Endothelial cell of umbilical vein (primary cell): Measurements from ENCODE around the gene MPDZ. TPM values are rescaled to one million over a fixed set of nuclear protein-coding genes. Genes with fewer than 3 reads are reported as not detected.

Experiments
- BruUV-seq: library from RNA; stranded (reverse); fragments of 400-500 nt; replicated peaks from 2 replicates; lab custom pipeline; 2021; lab: Mats Ljungman, UMichigan
- CTCF ChIA-PET: fragments of 300-600, 350-600 bp; sonication (Branson Sonifier 250); formaldehyde crosslinking; loops from one replicate; lab custom pipeline; 2021; ENCODE audit warnings: antibody characterized with exemption, inconsistent platforms; lab: Charles Lee
- POLR2A ChIA-PET: fragments of 300-600, 350-600 bp; sonication (Branson Sonifier 250); formaldehyde crosslinking; loops from one replicate; lab custom pipeline; 2021; ENCODE audit warnings: antibody characterized with exemption, inconsistent platforms; lab: Charles Lee
- DNase-seq: peaks from one replicate; pipeline ENCODE4 v3.0.0-alpha.2; 2011; ENCODE audit warnings: low read depth, low spot score
- FAIRE-seq: peaks from 2 replicates; lab custom pipeline; 2011; peaks lifted over from hg19 to GRCh38; lab: Jason Lieb, UNC
- H2AFZ ChIP-seq: 2 replicates; pipeline ENCODE4 v1.6.0; 2012; ENCODE audit warnings: low read depth, low read length, control low read depth, inconsistent platforms
- H3K27ac ChIP-seq: 2 replicates; pipeline ENCODE4 v1.5.1; 2011; ENCODE audit warnings: low read depth, mild to moderate bottlenecking, control low read depth, low read length, moderate library complexity; ENCODE audit not compliant: insufficient read depth
- H3K27me3 ChIP-seq, 2 experiments: 2 replicates each; pipeline versions ENCODE4 v1.6.0 to v1.6.1; 2011; ENCODE audit warnings: low read length in 2 of 2, mixed read lengths in 1 of 2; ENCODE audit not compliant: control insufficient read depth in 2 of 2, insufficient read depth in 2 of 2
- H3K36me3 ChIP-seq, 2 experiments: 2 replicates in 1 of 2; 3 replicates in 1 of 2; pipeline ENCODE4 v1.5.1; 2011; ENCODE audit warnings: low read length in 2 of 2, mild to moderate bottlenecking in 1 of 2, moderate library complexity in 1 of 2; ENCODE audit not compliant: control insufficient read depth in 2 of 2, insufficient read depth in 2 of 2; ENCODE audit errors: extremely low read depth in 1 of 2
- H3K4me1 ChIP-seq: 3 replicates; pipeline ENCODE4 v1.5.1; 2011; ENCODE audit warnings: mild to moderate bottlenecking, low read length; ENCODE audit not compliant: control insufficient read depth, insufficient read depth; ENCODE audit errors: extremely low read depth
- H3K4me2 ChIP-seq: 2 replicates; pipeline ENCODE4 v1.6.1; 2011; ENCODE audit warnings: low read length, control low read depth, mixed read lengths; ENCODE audit not compliant: insufficient read depth
- H3K4me3 ChIP-seq, 3 experiments: fragments of 200-600 bp in 1 of 3; sonication (generic), shearing (Covaris generic) in 1 of 3; replicated peaks in 1 of 3; 2 replicates each; pipeline ENCODE4 v1.5.1; 2011 to 2016; ENCODE audit warnings: control low read depth in 3 of 3, low read length in 3 of 3, mild to moderate bottlenecking in 2 of 3, inconsistent platforms in 1 of 3, low read depth in 1 of 3, moderate library complexity in 1 of 3; ENCODE audit not compliant: insufficient read depth in 1 of 3
- H3K79me2 ChIP-seq: 2 replicates; pipeline ENCODE4 v1.6.0; 2012; ENCODE audit warnings: low read length, inconsistent platforms; ENCODE audit not compliant: control insufficient read depth, insufficient read depth
- H3K9ac ChIP-seq: replicated peaks from 2 replicates; pipeline ENCODE3; 2011; ENCODE audit warnings: low read length, control low read depth; ENCODE audit not compliant: insufficient read depth; ENCODE audit errors: extremely low read depth
- H3K9me1 ChIP-seq: replicated peaks from 3 replicates; pipeline ENCODE4 v1.6.0; 2011; ENCODE audit warnings: mild to moderate bottlenecking, low read length; ENCODE audit not compliant: control insufficient read depth, insufficient read depth; ENCODE audit errors: extremely low read depth
- H3K9me3 ChIP-seq: replicated peaks from 2 replicates; pipeline ENCODE4 v1.5.1; 2012; ENCODE audit warnings: low read length, inconsistent platforms; ENCODE audit not compliant: control insufficient read depth, insufficient read depth
- H4K20me1 ChIP-seq: replicated peaks from 2 replicates; pipeline ENCODE3; 2011; ENCODE audit warnings: mild to moderate bottlenecking, low read length; ENCODE audit not compliant: control insufficient read depth, insufficient read depth; ENCODE audit errors: extremely low read depth
- CTCF ChIP-seq, 2 donors: IDR thresholded peaks; 1 replicate in 1 of 2; 2 replicates in 1 of 2; pipeline ENCODE4 v1.5.1; 2011; ENCODE audit warnings: low read length in 2 of 2, mild to moderate bottlenecking in 2 of 2, moderate library complexity in 2 of 2, control low read depth in 1 of 2, inconsistent platforms in 1 of 2, low read depth in 1 of 2; ENCODE audit not compliant: insufficient read depth in 1 of 2; ENCODE audit errors: extremely low read depth in 1 of 2
- EZH2 ChIP-seq: IDR thresholded peaks from 2 replicates; pipeline ENCODE4 v1.6.1; 2012; ENCODE audit warnings: borderline replicate concordance, low read depth, mild to moderate bottlenecking, moderate library complexity, low read length, inconsistent platforms; ENCODE audit not compliant: severe bottlenecking
- FOS ChIP-seq: IDR thresholded peaks from 2 replicates; pipeline ENCODE4 v1.6.1; 2011; ENCODE audit warnings: mild to moderate bottlenecking, low read length, moderate library complexity, borderline replicate concordance; ENCODE audit not compliant: insufficient read depth
- GATA2 ChIP-seq: IDR thresholded peaks from 2 replicates; pipeline ENCODE4 v1.7.0; 2011; ENCODE audit warnings: low read depth, mild to moderate bottlenecking, moderate library complexity, mixed read lengths, low read length; ENCODE audit not compliant: insufficient read length, insufficient read depth
- MAX ChIP-seq: IDR thresholded peaks from 2 replicates; pipeline ENCODE4 v1.6.1; 2011; ENCODE audit not compliant: insufficient read depth, insufficient read length
- POLR2A ChIP-seq: IDR thresholded peaks from 2 replicates; pipeline ENCODE4 v1.6.1; 2012; ENCODE audit warnings: low read depth, mild to moderate bottlenecking, control low read depth, low read length
- POLR2AphosphoS5 ChIP-seq: IDR thresholded peaks from 2 replicates; pipeline ENCODE4 v1.6.1; 2012; ENCODE audit warnings: low read depth, mild to moderate bottlenecking, control low read depth, low read length, moderate library complexity; ENCODE audit not compliant: insufficient read depth
- dilution Hi-C: fragments of 300-500 bp; cut with MboI; formaldehyde crosslinking; loops from one replicate; pipeline ENCODE4 v1.15.0; 2019; ENCODE audit warnings: low sequenced_read_pairs; ENCODE audit not compliant: extremely low pct_ligation_motif_present
- intact Hi-C: fragments of 100-400 bp; cut with micrococcal nuclease; formaldehyde crosslinking; loops from one replicate; pipeline ENCODE4 v1.10.0; 2022
- polyA plus RNA-seq, 4 experiments: library from polyadenylated mRNA; depleted of rRNA in 3 of 4; stranded (reverse) in 3 of 4; unstranded in 1 of 4; fragments of >200 nt; gene quantifications; 2 replicates each; pipeline versions ENCODE4 v1.2.1 to v1.2.3, GENCODE V29; 2011 to 2012; ENCODE audit warnings: missing spikeins in 1 of 4
- total RNA-seq: library from RNA; stranded (reverse); gene quantifications from 2 replicates; pipeline ENCODE4 v1.2.3, GENCODE V29; 2021

MPDZ gene
- total and polyA plus RNA-seq, 2 donors (not counting 3 experiments of a cell fraction or from before 2014, with no cell fraction given), result 22.3 to 54.4 TPM

DNA sequence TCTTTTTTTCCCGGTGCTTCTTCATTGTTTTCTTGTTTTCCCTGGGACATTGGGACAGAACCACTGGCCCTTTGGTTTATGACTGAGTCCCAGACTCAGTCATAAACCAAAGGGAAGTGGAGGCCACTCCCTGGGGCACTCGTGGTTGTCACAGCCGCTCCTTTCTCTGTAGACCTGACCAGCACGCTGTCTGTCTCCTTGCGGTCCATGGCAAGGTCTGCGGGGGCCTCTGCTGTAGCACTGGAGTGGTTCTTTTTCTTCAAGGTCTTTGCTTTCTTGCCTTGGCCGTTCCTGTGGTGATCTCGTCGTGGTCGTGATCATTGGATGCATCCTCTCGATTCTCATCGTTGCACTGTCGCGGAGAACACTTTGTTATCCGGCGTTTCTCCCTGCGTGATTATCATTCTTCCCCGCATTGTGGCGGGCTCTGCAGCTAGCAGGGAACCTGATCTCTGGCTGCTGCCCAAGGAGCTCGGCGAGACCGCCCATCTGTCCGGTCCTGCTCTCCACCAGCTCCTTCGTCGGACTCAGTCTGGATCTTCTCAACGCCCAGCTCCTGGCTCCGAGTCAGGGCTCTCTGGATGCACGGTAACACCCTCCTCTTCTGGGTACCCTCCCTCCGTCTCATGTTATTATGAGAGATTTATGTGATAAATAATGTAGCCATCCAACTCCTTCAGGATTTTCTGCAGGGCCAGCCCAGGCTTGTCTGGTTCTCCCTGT is 43.5 kb upstream of the MPDZ start:
- intact Hi-C loops, result no loop called here
- CTCF ChIA-PET, result no interaction called here
- no peak overlapping the region for H3K9ac ChIP-seq
- no peak overlapping the region for H3K4me3 ChIP-seq
- POLR2A ChIA-PET, result no interaction called here
- H4K20me1 ChIP-seq, result no peaks in the 10 kb centered on the region
- no TSS peak for BruUV-seq
- no peak overlapping the region for H3K27ac ChIP-seq
- H3K4me1 ChIP-seq, result no peaks in the 10 kb centered on the region
- no peak overlapping the region for H3K4me2 ChIP-seq
- TF ChIP-seq EZH2 (no peak), FOS (no peak), GATA2 (no peak), CTCF (IDR thresholded peaks at IDR 0.05; ENCODE audit: extremely low read depth in 1 of 2, insufficient read depth in 1 of 2, low read depth in 1 of 2, low read length in 2 of 2) (no peak), POLR2AphosphoS5 (no peak), POLR2A (no peak), MAX (no peak)
- DNase-seq, result no peak
- FAIRE-seq, result no peak
- dilution Hi-C loops, result no loop called here
- H3K79me2 ChIP-seq, result no peaks in the 10 kb centered on the region
- no peaks in the 10 kb centered on the region for H3K9me3 ChIP-seq
- no peaks in the 10 kb centered on the region for H3K27me3 ChIP-seq
- H2AFZ ChIP-seq, result no peak overlapping the region
- no peaks in the 10 kb centered on the region for H3K9me1 ChIP-seq
- no peaks in the 10 kb centered on the region for H3K36me3 ChIP-seq
